ENCODE results near the gene PLXNA2. TPM values are rescaled to one million over a fixed set of nuclear protein-coding genes. Genes with fewer than 3 reads are reported as not detected.

PLXNA2 gene
- total RNA-seq, 1 experiment from 2014 or later = 34.8 TPM

GRCh38 chr1:207997486-207998268 is 246.5 kb downstream of the PLXNA2 start:
- Histone ChIP-seq H3K9me3 (replicated peaks) (no peaks in the 10 kb centered on the region), H3K36me3 (no peaks in the 10 kb centered on the region), H3K27ac (no peak overlapping the region), H3K27me3 (peaks cover 3% of the 10 kb centered on the region; the same call in 1 of the 2 replicates), H3K4me1 (no peaks in the 10 kb centered on the region), H3K4me3 (no peak overlapping the region)
- peak; percentile 78 to 88 for DNase-seq

GRCh38 chr1:207996636-207997035 is 247.5 kb downstream of the PLXNA2 start:
- H3K9me3 ChIP-seq (replicated peaks) = no peaks in the 10 kb centered on the region

GRCh38 chr1:207995576-207995975 is 248.6 kb downstream of the PLXNA2 start:
- Histone ChIP-seq H3K9me3 (replicated peaks) (no peaks in the 10 kb centered on the region), H3K4me3 (no peak overlapping the region), H3K27ac (no peak overlapping the region), H3K36me3 (no peaks in the 10 kb centered on the region), H3K27me3 (peaks cover 3% of the 10 kb centered on the region; the same call in 1 of the 2 replicates), H3K4me1 (no peaks in the 10 kb centered on the region)
- DNase-seq = no peak

More at GRCh38 chr1:207996636-207997035, 247.5 kb downstream of the PLXNA2 start:
- H3K27me3 ChIP-seq = peaks cover 3% of the 10 kb centered on the region; the same call in 1 of the 2 replicates
- H3K27ac ChIP-seq = no peak overlapping the region
- H3K4me3 ChIP-seq = no peak overlapping the region
- DNase-seq = no peak
- no peaks in the 10 kb centered on the region for H3K36me3 ChIP-seq
- no peaks in the 10 kb centered on the region for H3K4me1 ChIP-seq

GRCh38 chr1:207993477-207994445 is 250.4 kb downstream of the PLXNA2 start:
- no peaks in the 10 kb centered on the region for H3K9me3 ChIP-seq (replicated peaks)
- H3K27ac ChIP-seq = no peak overlapping the region
- peak; percentile 36 to 79 for DNase-seq
- H3K36me3 ChIP-seq = no peaks in the 10 kb centered on the region
- H3K27me3 ChIP-seq = peaks cover 3% of the 10 kb centered on the region; the same call in 1 of the 2 replicates
- no peaks in the 10 kb centered on the region for H3K4me1 ChIP-seq
- H3K4me3 ChIP-seq = no peak overlapping the region

GRCh38 chr1:207992677-207993236 is 251.4 kb downstream of the PLXNA2 start:
- Histone ChIP-seq H3K4me3 (no peak overlapping the region), H3K9me3 (replicated peaks) (no peaks in the 10 kb centered on the region), H3K36me3 (no peaks in the 10 kb centered on the region), H3K27me3 (peaks cover 3% of the 10 kb centered on the region; the same call in 1 of the 2 replicates), H3K27ac (no peak overlapping the region), H3K4me1 (no peaks in the 10 kb centered on the region)
- DNase-seq = no peak

- DNase-seq = no peak
These were observed 252.6 kb downstream of the PLXNA2 start for GRCh38 chr1:207991583-207992026.

GRCh38 chr1:207990876-207991582 is 253.2 kb downstream of the PLXNA2 start:
- no peaks in the 10 kb centered on the region for H3K4me1 ChIP-seq
- no peaks in the 10 kb centered on the region for H3K27me3 ChIP-seq
- no peaks in the 10 kb centered on the region for H3K9me3 ChIP-seq (replicated peaks)
- H3K4me3 ChIP-seq = no peak overlapping the region
- H3K27ac ChIP-seq = no peak overlapping the region
- DNase-seq = no peak
- H3K36me3 ChIP-seq = no peaks in the 10 kb centered on the region

More at GRCh38 chr1:207991583-207992026, 252.6 kb downstream of the PLXNA2 start:
- Histone ChIP-seq H3K27ac (no peak overlapping the region), H3K4me1 (no peaks in the 10 kb centered on the region), H3K4me3 (no peak overlapping the region), H3K36me3 (no peaks in the 10 kb centered on the region), H3K9me3 (replicated peaks) (no peaks in the 10 kb centered on the region), H3K27me3 (no peaks in the 10 kb centered on the region)

GRCh38 chr1:207990455-207990854 is 253.7 kb downstream of the PLXNA2 start:
- H3K27me3 ChIP-seq = no peaks in the 10 kb centered on the region
- H3K4me3 ChIP-seq = no peak overlapping the region
- no peak overlapping the region for H3K27ac ChIP-seq
- no peaks in the 10 kb centered on the region for H3K9me3 ChIP-seq (replicated peaks)
- no peaks in the 10 kb centered on the region for H3K4me1 ChIP-seq
- H3K36me3 ChIP-seq = no peaks in the 10 kb centered on the region
- no peak for DNase-seq

GRCh38 chr1:207988326-207989165 is 255.6 kb downstream of the PLXNA2 start:
- H3K4me3 ChIP-seq = no peak overlapping the region
- H3K27me3 ChIP-seq = no peaks in the 10 kb centered on the region
- no peak overlapping the region for H3K27ac ChIP-seq
- no peak for DNase-seq
- no peaks in the 10 kb centered on the region for H3K36me3 ChIP-seq
- no peaks in the 10 kb centered on the region for H3K9me3 ChIP-seq (replicated peaks)
- no peaks in the 10 kb centered on the region for H3K4me1 ChIP-seq

GRCh38 chr1:207987164-207987563 is 257.0 kb downstream of the PLXNA2 start:
- Histone ChIP-seq H3K4me3 (no peak overlapping the region), H3K27ac (no peak overlapping the region), H3K4me1 (no peaks in the 10 kb centered on the region), H3K36me3 (no peaks in the 10 kb centered on the region), H3K9me3 (replicated peaks) (no peaks in the 10 kb centered on the region), H3K27me3 (no peaks in the 10 kb centered on the region)
- no peak for DNase-seq

GRCh38 chr1:207985996-207986395 is 258.2 kb downstream of the PLXNA2 start:
- no peaks in the 10 kb centered on the region for H3K36me3 ChIP-seq
- DNase-seq = no peak

GRCh38 chr1:207984831-207985572 is 259.2 kb downstream of the PLXNA2 start:
- Histone ChIP-seq H3K36me3 (no peaks in the 10 kb centered on the region), H3K27me3 (no peaks in the 10 kb centered on the region), H3K4me3 (no peak overlapping the region), H3K4me1 (no peaks in the 10 kb centered on the region), H3K9me3 (replicated peaks) (no peaks in the 10 kb centered on the region), H3K27ac (no peak overlapping the region)
- no peak for DNase-seq

More at GRCh38 chr1:207985996-207986395, 258.2 kb downstream of the PLXNA2 start:
- Histone ChIP-seq H3K4me3 (no peak overlapping the region), H3K27ac (no peak overlapping the region), H3K4me1 (no peaks in the 10 kb centered on the region), H3K9me3 (replicated peaks) (no peaks in the 10 kb centered on the region), H3K27me3 (no peaks in the 10 kb centered on the region)

Data from SJCRH30 (cell line).